HEK293T (cell line): ENCODE measurements around the gene MYO7A.

Experiments used
- BHLHE40 ChIP-seq: fragments of 450-650 bp; IDR thresholded peaks from 2 replicates; pipeline ENCODE4 v1.6.1; 2016; ENCODE audit warnings: mild to moderate bottlenecking, moderate library complexity, borderline replicate concordance
- CTBP1 ChIP-seq: fragments of 450-650 bp; IDR thresholded peaks from 2 replicates; pipeline ENCODE4 v1.6.1; 2016; ENCODE audit warnings: borderline replicate concordance
- ELF4 ChIP-seq: fragments of 450-650 bp; IDR thresholded peaks from 2 replicates; pipeline ENCODE4 v1.6.1; 2017; ENCODE audit warnings: antibody characterized with exemption
- FOXA1 ChIP-seq: fragments of 450-650 bp; IDR thresholded peaks from 2 replicates; pipeline ENCODE4 v1.6.1; 2016; ENCODE audit warnings: mild to moderate bottlenecking
- FOXK2 ChIP-seq: fragments of 450-650 bp; IDR thresholded peaks from 2 replicates; pipeline ENCODE4 v1.6.1; 2016; ENCODE audit warnings: mild to moderate bottlenecking
- FOXM1 ChIP-seq: fragments of 450-650 bp; IDR thresholded peaks from 2 replicates; pipeline ENCODE4 v1.6.1; 2017; ENCODE audit warnings: mild to moderate bottlenecking, borderline replicate concordance
- HDGF ChIP-seq: fragments of 450-650 bp; IDR thresholded peaks from 2 replicates; pipeline ENCODE4 v1.6.1; 2017; ENCODE audit warnings: antibody characterized with exemption, borderline replicate concordance
- L3MBTL2 ChIP-seq: fragments of 450-650 bp; conservative IDR thresholded peaks from 2 replicates; pipeline ENCODE4 v1.6.1; 2016; ENCODE audit warnings: mild to moderate bottlenecking
- LEF1 ChIP-seq: fragments of 450-650 bp; IDR thresholded peaks from 2 replicates; pipeline ENCODE4 v1.6.1; 2017; ENCODE audit warnings: mild to moderate bottlenecking, borderline replicate concordance
- SP1 ChIP-seq: fragments of 450-650 bp; IDR thresholded peaks from 2 replicates; pipeline ENCODE4 v1.6.1; 2017
- SUZ12 ChIP-seq: fragments of 450-650 bp; IDR thresholded peaks from 2 replicates; pipeline ENCODE4 v1.6.1; 2016; ENCODE audit warnings: mild to moderate bottlenecking
- TARDBP ChIP-seq: fragments of 450-650 bp; IDR thresholded peaks from 2 replicates; pipeline ENCODE4 v1.6.1; 2016
- ZNF384 ChIP-seq: fragments of 450-650 bp; IDR thresholded peaks from 2 replicates; pipeline ENCODE4 v1.6.1; 2016
- TF ChIP-seq, protein P1 (sequence below): fragments of 450-650 bp; IDR thresholded peaks from 2 replicates; pipeline ENCODE4 v1.6.1; 2016

DNA sequence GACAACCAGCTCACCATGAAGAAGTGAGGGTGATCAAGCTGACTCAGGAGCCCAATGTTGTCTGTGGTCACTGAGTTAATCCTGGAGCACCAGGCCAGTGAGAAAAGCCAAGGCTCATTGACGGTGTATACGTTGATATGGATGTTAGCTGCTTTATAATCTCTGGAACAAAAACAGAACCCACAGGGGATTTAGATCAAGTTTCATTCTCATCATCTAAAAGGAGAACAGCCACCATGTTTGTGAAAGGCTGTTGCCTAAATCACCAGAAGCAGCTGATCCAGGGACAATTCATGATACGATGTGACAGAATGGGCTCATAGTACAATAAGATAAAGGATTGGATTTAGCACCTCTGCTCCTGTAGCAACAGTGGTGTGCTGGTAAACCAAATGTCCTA is 105.0 kb downstream of the MYO7A start:
- TF ChIP-seq HDGF (no peak), ELF4 (no peak), SUZ12 (no peak), SP1 (no peak), FOXK2 (no peak), FOXA1 (no peak), L3MBTL2 (no peak), CTBP1 (no peak), TARDBP (no peak), LEF1 (no peak), BHLHE40 (no peak), FOXM1 (no peak), ZNF384 (no peak)
- TF ChIP-seq, protein P1, sequence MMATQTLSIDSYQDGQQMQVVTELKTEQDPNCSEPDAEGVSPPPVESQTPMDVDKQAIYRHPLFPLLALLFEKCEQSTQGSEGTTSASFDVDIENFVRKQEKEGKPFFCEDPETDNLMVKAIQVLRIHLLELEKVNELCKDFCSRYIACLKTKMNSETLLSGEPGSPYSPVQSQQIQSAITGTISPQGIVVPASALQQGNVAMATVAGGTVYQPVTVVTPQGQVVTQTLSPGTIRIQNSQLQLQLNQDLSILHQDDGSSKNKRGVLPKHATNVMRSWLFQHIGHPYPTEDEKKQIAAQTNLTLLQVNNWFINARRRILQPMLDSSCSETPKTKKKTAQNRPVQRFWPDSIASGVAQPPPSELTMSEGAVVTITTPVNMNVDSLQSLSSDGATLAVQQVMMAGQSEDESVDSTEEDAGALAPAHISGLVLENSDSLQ: no peak
